ENCODE results near the gene KIF11. TPM values are rescaled to one million over a fixed set of nuclear protein-coding genes. Genes with fewer than 3 reads are reported as not detected.

KIF11 gene
- total and polyA plus RNA-seq, 2 of the 4 experiments (the other 2 are of a cell fraction) = 8.8 to 18.3 TPM

DNA sequence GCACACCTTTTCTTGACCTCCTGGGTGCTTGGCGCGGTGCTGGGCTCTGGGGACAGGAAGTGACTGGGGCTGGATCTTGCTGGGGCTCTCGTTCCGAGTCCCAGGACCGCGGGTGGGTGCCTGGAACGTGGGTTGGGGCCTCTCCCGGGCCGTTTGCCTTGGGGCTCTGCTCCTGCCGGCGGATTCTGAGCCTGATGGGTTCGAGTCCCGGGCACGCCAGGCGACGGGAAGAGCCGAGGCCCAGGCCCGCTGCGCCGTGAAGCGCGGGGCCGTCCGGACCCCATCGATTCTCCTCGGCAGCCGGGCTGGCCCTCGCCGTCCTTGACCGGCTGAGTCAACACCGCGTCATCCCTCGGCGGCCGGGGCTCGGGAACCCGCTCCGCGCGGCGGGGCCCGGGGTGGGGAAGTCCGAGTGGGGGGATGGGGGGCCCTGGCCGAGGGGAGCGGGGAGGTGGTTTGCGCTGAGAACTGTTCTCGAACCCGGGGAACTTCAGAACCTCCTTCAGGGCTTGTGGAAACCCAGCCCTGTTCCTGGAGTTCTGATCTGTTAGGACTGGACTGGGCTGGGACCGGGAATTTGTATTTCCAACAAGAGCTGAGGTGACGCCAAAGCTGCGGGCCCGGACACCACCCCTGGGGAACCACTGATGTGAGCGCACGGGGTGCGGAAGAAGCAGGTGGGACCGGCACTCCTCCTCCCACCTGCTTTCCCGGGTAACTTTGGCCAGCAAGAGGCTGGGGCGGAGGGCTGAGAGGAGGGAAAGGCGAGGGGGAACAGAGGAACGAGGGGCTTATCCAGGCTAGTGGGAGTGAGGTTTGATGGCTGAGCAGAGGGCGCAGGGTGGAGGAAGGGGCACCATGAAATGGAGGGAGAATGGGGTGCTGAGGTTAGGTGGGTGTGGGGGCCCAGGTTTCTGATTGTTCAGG lies 103.0 kb downstream of the KIF11 start:
- CTCF ChIA-PET = no interaction called here
- peak; percentile 50; the same call in 1 of the 2 replicates for TF ChIP-seq POLR2A (IDR thresholded peaks at IDR 0.05; ENCODE audit: low read depth, low read length)
- no peak for TF ChIP-seq CHD1 (IDR thresholded peaks at IDR 0.05; ENCODE audit: low read depth, low read length)
- TF ChIP-seq, protein P1, sequence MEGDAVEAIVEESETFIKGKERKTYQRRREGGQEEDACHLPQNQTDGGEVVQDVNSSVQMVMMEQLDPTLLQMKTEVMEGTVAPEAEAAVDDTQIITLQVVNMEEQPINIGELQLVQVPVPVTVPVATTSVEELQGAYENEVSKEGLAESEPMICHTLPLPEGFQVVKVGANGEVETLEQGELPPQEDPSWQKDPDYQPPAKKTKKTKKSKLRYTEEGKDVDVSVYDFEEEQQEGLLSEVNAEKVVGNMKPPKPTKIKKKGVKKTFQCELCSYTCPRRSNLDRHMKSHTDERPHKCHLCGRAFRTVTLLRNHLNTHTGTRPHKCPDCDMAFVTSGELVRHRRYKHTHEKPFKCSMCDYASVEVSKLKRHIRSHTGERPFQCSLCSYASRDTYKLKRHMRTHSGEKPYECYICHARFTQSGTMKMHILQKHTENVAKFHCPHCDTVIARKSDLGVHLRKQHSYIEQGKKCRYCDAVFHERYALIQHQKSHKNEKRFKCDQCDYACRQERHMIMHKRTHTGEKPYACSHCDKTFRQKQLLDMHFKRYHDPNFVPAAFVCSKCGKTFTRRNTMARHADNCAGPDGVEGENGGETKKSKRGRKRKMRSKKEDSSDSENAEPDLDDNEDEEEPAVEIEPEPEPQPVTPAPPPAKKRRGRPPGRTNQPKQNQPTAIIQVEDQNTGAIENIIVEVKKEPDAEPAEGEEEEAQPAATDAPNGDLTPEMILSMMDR (conservative IDR thresholded peaks at IDR 0.05; ENCODE audit: low read depth, low read length) = no peak
- peak; percentile 69 for TF ChIP-seq FOS (IDR thresholded peaks at IDR 0.05; ENCODE audit: low read depth, low read length)
- TF ChIP-seq MAZ (IDR thresholded peaks at IDR 0.05; ENCODE audit: borderline replicate concordance, low read depth, low read length) = peak; percentile 32; the same call in 1 of the 2 replicates
- TF ChIP-seq BHLHE40 (IDR thresholded peaks at IDR 0.05; ENCODE audit: low read depth, low read length) = no peak
- TF ChIP-seq NFE2L2 (IDR thresholded peaks at IDR 0.05; ENCODE audit: low read depth, low read length) = no peak

More for the DNA sequence above, 103.0 kb downstream of the KIF11 start:
- Histone ChIP-seq H4K8ac (ENCODE audit: low read depth in 2 of 2, low read length in 2 of 2) (peak overlapping the region; percentile 86 to 90), H4K5ac (ENCODE audit: low read depth, low read length) (peak overlapping the region; percentile 91), H2AFZ (replicated peaks; ENCODE audit: low read length, poor library complexity) (peak overlapping the region; percentile 86), H3K9me3 (ENCODE audit: control insufficient read depth, insufficient read depth, low read length) (no peaks in the 10 kb centered on the region), H3K4me3 (ENCODE audit: insufficient read depth, low read depth, low read length) (peak overlapping the region; percentile 47), H3K79me1 (ENCODE audit: low read depth in 1 of 2, low read length in 2 of 2) (peaks cover 5 to 39% of the 10 kb centered on the region in 2 experiments; a peak in 3 of 4 replicates), H2BK5ac (ENCODE audit: low read depth, low read length, poor library complexity, severe bottlenecking) (peak overlapping the region; percentile 35), H3K9ac (ENCODE audit: low read depth, low read length) (peak overlapping the region; percentile 84), H4K20me1 (ENCODE audit: insufficient read depth, low read length) (0 out of 2 replicates have a peak, but pooled peaks cover 3% of the 10 kb centered on the region), H4K91ac (ENCODE audit: insufficient read depth, low read depth, low read length) (peak overlapping the region; percentile 92), H3K9me1 (ENCODE audit: insufficient read depth, low read length) (peaks cover 3% of the 10 kb centered on the region; the same call in 1 of the 2 replicates), H3K36me3 (ENCODE audit: control insufficient read depth, insufficient read depth, low read length) (peaks cover 9% of the 10 kb centered on the region), H3K14ac (replicated peaks; ENCODE audit: low read depth, low read length) (peak overlapping the region; percentile 94), H2BK20ac (ENCODE audit: low read depth, low read length) (peak overlapping the region; percentile 57), H3K18ac (ENCODE audit: low read depth, low read length) (peak overlapping the region; percentile 25), H2AK9ac (replicated peaks; ENCODE audit: low read depth, low read length, poor library complexity) (peak overlapping the region; percentile 96), H3K4ac (ENCODE audit: low read depth, low read length) (peak overlapping the region; percentile 83), H3K4me1 (ENCODE audit: control insufficient read depth, insufficient read depth, low read length) (peaks cover 32% of the 10 kb centered on the region), H3K27me3 (ENCODE audit: control insufficient read depth, insufficient read depth, low read length) (no peaks in the 10 kb centered on the region), H2BK15ac (ENCODE audit: low read depth, low read length) (peak overlapping the region; percentile 95; the same call in 2 of the 3 replicates), H2AK5ac (ENCODE audit: low read depth, low read length) (peak overlapping the region; percentile 94), H3K27ac (ENCODE audit: insufficient read depth, low read length) (peak overlapping the region; percentile 82), H2BK120ac (ENCODE audit: low read depth, low read length) (peak overlapping the region; percentile 95), H3K23ac (ENCODE audit: low read depth, low read length) (peak overlapping the region; percentile 58), H3K56ac (ENCODE audit: extremely low read depth, insufficient read depth, low read length) (peak overlapping the region; percentile 53; the same call in 1 of the 2 replicates), H3K4me2 (ENCODE audit: low read depth, low read length) (peak overlapping the region; percentile 73)
- dilution Hi-C loops (cut with HindIII; ENCODE audit: low sequenced_read_pairs, unreplicated experiment) = no loop called here
- in situ Hi-C loops (cut with MboI; ENCODE audit: low sequenced_read_pairs) = no loop called here
- ATAC-seq (ENCODE audit: low read depth) (peak; percentile 87), DNase-seq (peak; percentile 70)
- intact Hi-C loops (cut with micrococcal nuclease) = loop anchor here (2.0 kb wide), 1 partner anchor 105 kb away; no protein-coding TSS in a partner anchor
- WGBS, 2 experiments (ENCODE audit: extremely low coverage in 2 of 2, insufficient read length in 1 of 2) = 17% methylated on average over 25 of the region's 61 CpGs; no CpG with 5 or more reads in 1 of the 2 experiments
- no TSS peak for BruUV-seq (replicated peaks)
- POLR2A ChIA-PET (ENCODE audit: unreplicated experiment) = no interaction called here
